Measurements from ENCODE around the gene CEP164. TPM values are rescaled to one million over a fixed set of nuclear protein-coding genes. Genes with fewer than 3 reads are reported as not detected.

CEP164 gene
- polyA plus RNA-seq, 1 donor from 2014 or later, result 27.4 TPM

GRCh38 chr11:117411736-117412135 is 84.1 kb downstream of the CEP164 start:
- H3K36me3 ChIP-seq (ENCODE audit: insufficient read depth, low read length), result no peaks in the 10 kb centered on the region
- H3K27ac ChIP-seq (ENCODE audit: low read length), result no peak overlapping the region
- no peaks in the 10 kb centered on the region for H3K79me2 ChIP-seq (replicated peaks; ENCODE audit: insufficient read depth, low read length)
- no peak overlapping the region for H2AFZ ChIP-seq (ENCODE audit: low read depth, low read length)
- no peaks in the 10 kb centered on the region for H3K27me3 ChIP-seq (ENCODE audit: insufficient read depth, low read depth, low read length)
- no peak for TF ChIP-seq REST (IDR thresholded peaks at IDR 0.05; ENCODE audit: borderline replicate concordance)
- TF ChIP-seq POLR2AphosphoS5 (IDR thresholded peaks at IDR 0.05), result no peak
- TF ChIP-seq TAF1 (IDR thresholded peaks at IDR 0.05; ENCODE audit: low read depth), result no peak
- TF ChIP-seq EP300 (conservative IDR thresholded peaks at IDR 0.05; ENCODE audit: poor library complexity, severe bottlenecking), result no peak
- TF ChIP-seq, protein P1, sequence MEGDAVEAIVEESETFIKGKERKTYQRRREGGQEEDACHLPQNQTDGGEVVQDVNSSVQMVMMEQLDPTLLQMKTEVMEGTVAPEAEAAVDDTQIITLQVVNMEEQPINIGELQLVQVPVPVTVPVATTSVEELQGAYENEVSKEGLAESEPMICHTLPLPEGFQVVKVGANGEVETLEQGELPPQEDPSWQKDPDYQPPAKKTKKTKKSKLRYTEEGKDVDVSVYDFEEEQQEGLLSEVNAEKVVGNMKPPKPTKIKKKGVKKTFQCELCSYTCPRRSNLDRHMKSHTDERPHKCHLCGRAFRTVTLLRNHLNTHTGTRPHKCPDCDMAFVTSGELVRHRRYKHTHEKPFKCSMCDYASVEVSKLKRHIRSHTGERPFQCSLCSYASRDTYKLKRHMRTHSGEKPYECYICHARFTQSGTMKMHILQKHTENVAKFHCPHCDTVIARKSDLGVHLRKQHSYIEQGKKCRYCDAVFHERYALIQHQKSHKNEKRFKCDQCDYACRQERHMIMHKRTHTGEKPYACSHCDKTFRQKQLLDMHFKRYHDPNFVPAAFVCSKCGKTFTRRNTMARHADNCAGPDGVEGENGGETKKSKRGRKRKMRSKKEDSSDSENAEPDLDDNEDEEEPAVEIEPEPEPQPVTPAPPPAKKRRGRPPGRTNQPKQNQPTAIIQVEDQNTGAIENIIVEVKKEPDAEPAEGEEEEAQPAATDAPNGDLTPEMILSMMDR (IDR thresholded peaks at IDR 0.05; ENCODE audit: poor library complexity, severe bottlenecking), result no peak
- no peak for TF ChIP-seq SMC3 (conservative IDR thresholded peaks at IDR 0.05; ENCODE audit: poor library complexity)
- TF ChIP-seq RAD21 (conservative IDR thresholded peaks at IDR 0.05), result no peak
- TF ChIP-seq EZH2 (IDR thresholded peaks at IDR 0.05; ENCODE audit: borderline replicate concordance, insufficient read depth, low read length, poor library complexity, severe bottlenecking), result no peak
- TF ChIP-seq MXI1 (conservative IDR thresholded peaks at IDR 0.05; ENCODE audit: poor library complexity, severe bottlenecking), result no peak
- H3K9me2 ChIP-seq (ENCODE audit: insufficient read depth, low read length), result no peaks in the 10 kb centered on the region
- H3K9me3 ChIP-seq (ENCODE audit: low read length), result no peaks in the 10 kb centered on the region
- no peak overlapping the region for H3K4me2 ChIP-seq (ENCODE audit: low read length)
- no peak overlapping the region for H3K4me3 ChIP-seq (ENCODE audit: low read length)
- H3K9ac ChIP-seq (ENCODE audit: low read length), result no peak overlapping the region
- H4K20me1 ChIP-seq (ENCODE audit: insufficient read depth), result no peaks in the 10 kb centered on the region
- H3F3A ChIP-seq (ENCODE audit: insufficient read depth, low read length, poor library complexity, severe bottlenecking), result no peaks in the 10 kb centered on the region

DNA sequence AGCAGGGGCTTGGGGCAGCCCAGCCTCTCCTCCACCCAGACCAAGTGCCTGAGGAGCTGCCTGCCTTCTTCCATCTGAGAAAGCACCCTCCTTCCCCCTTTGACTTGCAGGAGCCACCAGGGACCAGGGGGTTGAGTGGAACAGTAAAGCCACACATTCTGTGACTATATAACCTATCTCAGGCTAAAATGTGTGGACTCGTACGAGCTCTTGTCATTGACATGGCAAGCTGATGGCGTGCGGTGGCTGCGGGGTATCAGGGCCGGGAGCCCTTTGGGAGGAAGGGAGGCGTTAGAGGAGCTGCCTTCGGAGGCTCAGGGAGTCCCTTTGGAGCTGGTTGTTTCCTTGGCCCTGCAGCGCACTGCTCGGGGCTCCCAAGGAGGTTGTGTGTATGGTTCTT is 84.5 kb downstream of the CEP164 start:
- Histone ChIP-seq H3K9me3 (ENCODE audit: low read length) (no peaks in the 10 kb centered on the region), H3K27ac (ENCODE audit: low read length) (no peak overlapping the region), H3K9ac (ENCODE audit: low read length) (no peak overlapping the region), H4K20me1 (ENCODE audit: insufficient read depth) (no peaks in the 10 kb centered on the region), H3K4me2 (ENCODE audit: low read length) (no peak overlapping the region), H3K4me3 (ENCODE audit: low read length) (no peak overlapping the region), H3K27me3 (ENCODE audit: insufficient read depth, low read depth, low read length) (no peaks in the 10 kb centered on the region), H2AFZ (ENCODE audit: low read depth, low read length) (no peak overlapping the region), H3K9me2 (ENCODE audit: insufficient read depth, low read length) (no peaks in the 10 kb centered on the region), H3K36me3 (ENCODE audit: insufficient read depth, low read length) (no peaks in the 10 kb centered on the region), H3F3A (ENCODE audit: insufficient read depth, low read length, poor library complexity, severe bottlenecking) (no peaks in the 10 kb centered on the region), H3K79me2 (replicated peaks; ENCODE audit: insufficient read depth, low read length) (no peaks in the 10 kb centered on the region)
- TF ChIP-seq POLR2AphosphoS5 (IDR thresholded peaks at IDR 0.05), result no peak
- TF ChIP-seq MXI1 (conservative IDR thresholded peaks at IDR 0.05; ENCODE audit: poor library complexity, severe bottlenecking), result no peak
